HG03520 (cell line): ENCODE measurements around the gene LCN1.

Experiments used
- ATAC-seq: cut with Tn5 transposase; IDR thresholded peaks from one replicate; pipeline ENCODE4 v1.9.1; 2021; ENCODE audit warnings: mild to moderate bottlenecking, moderate library complexity; ENCODE audit not compliant: unreplicated experiment

LCN1 gene

DNA sequence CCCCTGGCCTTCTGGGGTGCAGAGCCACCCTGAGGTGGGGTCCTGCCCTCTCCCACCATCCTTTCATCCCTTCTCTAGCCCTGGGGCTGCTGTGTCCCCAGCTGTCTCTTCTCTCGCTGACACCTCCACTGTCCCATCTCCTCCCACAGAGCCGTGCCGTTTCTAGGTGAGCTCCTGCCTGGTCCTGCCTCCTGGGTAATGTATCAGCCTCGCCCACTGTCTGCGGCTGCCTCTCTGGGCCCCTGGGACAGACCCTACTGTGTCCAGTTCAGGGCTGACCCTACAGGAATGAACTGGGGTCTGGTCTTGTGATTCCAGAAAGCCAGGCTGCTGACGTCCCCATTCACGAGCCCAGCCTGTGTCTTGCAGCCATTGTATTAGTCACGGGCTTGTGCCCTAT lies 44.4 kb downstream of the LCN1 start:
- no peak for ATAC-seq

DNA sequence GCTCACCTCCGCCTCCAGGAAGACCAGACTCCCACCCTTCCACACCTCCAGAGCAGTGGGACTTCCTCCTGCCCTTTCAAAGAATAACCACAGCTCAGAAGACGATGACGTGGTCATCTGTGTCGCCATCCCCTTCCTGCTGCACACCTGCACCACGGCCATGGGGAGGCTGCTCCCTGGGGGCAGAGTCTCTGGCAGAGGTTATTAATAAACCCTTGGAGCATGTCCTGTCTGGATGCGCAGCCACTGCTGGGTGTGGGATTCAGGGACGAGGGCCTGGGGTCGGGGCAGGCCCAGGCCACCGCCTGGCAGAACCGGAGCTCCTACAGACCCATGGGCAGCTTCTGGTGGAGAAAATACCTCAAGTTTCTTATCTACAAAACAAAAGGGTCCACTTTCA lies 45.3 kb downstream of the LCN1 start:
- no peak for ATAC-seq

DNA sequence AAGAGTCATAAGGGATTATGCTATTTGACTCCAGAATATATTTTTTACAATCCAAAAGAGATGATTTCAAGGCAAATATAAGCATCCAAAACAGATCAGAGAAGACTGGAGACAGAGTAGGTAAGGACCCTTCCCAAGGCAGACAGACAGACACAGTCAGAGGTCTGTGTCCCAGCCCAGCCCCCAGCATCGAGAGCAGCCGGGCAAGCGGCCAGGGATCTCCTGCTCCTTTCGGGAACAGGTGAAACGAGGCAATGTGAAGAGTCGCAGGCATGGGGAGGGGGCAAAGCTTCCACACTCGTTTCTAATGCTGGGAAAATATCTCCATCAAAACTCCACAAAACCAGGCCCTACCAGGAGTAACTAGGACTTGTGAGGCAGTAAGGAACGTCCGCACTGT lies 46.1 kb downstream of the LCN1 start:
- no peak for ATAC-seq

DNA sequence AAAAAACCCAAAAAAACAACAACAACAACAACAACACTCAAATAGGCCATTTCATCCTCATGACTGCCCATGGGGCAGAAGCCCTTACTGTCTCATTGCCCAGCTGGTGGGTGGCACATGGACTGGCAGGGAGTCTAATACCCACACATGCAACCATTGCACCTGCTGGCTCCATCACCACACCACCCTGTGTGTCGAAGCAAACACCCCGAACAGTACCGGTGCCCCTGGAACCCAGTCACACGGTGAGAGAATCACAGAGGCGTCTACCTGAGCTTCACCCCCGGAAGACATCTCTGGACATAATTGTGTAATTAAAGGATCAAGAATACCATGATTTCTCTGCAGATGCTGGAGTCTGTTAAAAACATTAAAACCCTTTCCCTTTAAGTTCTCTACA lies 46.8 kb downstream of the LCN1 start:
- no peak for ATAC-seq

DNA sequence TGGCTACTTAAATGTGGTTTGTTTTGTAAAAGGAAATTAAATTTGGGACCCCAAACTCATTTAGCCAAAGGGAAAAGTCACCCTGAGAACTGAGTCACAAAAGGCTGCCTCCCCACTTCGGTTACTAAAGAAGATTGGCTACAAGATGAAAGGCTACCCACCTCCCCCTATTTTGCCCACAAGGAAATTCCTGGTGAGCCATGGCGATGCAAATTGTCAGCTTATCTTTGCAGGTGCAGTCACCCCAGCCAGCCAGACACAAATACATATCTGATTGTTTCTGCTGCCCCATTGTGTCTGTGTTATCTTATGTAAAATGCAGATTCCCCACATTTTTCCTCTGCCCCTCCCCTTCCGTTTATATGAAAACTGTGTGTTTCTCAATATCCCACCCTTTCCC lies 49.2 kb downstream of the LCN1 start:
- no peak for ATAC-seq

DNA sequence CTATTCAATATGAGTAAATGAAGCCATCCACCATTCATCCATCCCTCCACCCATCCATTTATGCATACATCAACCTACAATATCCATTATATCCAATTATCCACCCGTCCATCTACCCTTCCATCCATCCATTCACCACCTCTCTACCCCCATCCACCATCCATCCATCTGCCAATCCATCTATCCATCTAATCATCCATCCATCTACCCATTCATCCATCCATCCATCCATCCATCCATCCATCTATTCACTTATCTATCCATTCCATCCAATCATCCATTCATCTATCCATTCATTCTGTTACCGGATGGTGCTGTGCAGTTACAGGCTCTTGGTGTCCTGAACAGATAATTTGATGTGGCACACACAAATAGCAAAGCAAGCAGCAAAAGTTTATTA lies 51.0 kb downstream of the LCN1 start:
- ATAC-seq = no peak

DNA sequence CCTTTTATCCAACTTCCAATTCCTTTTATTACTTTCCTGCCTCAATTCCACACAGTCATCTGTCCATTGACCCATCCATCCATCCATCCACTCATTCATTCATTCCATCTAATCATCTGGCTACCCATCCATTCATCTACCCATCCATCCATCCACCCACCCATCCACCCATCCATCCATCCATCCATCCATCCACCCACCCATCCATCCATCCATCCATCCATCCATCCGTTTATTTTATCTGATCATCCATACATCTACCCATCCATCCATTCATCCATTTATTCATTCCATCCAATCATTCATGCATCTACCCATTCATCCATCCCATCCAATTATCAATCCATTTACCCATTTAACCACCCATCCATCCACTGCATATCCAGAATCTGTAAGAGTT lies 51.9 kb downstream of the LCN1 start:
- ATAC-seq = no peak

DNA sequence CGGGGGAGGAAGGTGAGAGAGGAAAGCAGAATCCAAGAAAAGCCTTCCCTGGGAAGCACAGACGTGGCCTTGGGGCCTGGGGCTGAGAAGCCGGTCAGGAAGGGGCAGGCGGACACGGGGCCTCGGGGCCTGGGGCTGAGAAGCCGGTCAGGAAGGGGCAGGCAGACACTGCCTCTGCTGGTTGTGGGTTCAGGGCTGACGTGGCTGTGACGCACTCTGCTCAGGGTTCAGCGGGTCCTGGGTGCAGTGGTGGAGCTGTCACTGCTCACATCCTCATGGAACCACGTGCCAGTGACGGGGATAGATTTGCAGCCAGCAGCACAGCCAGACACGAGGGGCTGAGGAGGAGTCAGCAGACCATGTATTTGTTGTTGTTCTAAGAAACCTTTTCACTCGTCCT lies 53.1 kb downstream of the LCN1 start:
- no peak for ATAC-seq

DNA sequence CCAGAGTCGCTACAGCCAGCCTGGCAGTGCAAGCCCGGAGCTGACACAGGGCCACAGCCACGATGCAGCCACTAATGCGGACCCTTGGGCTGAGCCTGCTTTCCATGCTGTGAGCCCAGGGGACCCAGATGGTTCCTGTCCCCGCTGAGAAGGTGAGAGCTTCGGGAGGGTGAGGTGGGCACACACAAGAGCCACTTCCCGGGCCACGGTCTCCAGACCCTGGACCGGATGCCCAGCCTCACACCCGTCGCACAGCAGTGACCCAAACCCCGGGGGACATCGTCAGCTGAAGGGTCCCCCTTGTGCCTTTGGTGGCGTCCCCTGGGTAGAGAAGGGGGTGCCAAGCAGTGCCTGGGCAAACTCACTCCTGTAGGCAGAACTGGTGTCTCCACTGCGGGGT lies 53.7 kb downstream of the LCN1 start:
- no peak for ATAC-seq
